ENCODE results near the gene TSGA10IP.

Gene TSGA10IP

GRCh38 chr11:65917434-65918210 is 27.7 kb upstream of the TSGA10IP start:
- WGBS (ENCODE audit: insufficient coverage) = 97% methylated on average over 27 of the region's 35 CpGs
- peaks cover 0 to 61% (median 48%) of the 10 kb centered on the region in 4 experiments for H3K4me1 ChIP-seq (ENCODE audit: control extremely low read depth in 1 of 4, control insufficient read depth in 4 of 4, insufficient read depth in 4 of 4, low read length in 3 of 4)
- H3K4me3 ChIP-seq (ENCODE audit: control insufficient read depth in 1 of 7, extremely low read depth in 1 of 7, insufficient read depth in 4 of 7, low read depth in 2 of 7, low read length in 6 of 7) = peak overlapping the region; percentile 71 to 99 (median 97)
- ChIA-PET POLR2A (interaction anchor here (0.6 to 2.7 kb wide), 4 partner anchors 17 to 49 kb away, joined by 3 to 8 read pairs (median 6); partner anchors contain the start of genes CCDC85B and FOSL1), CTCF (interaction anchor here (0.9 to 1.9 kb wide), 7 partner anchors 11 to 59 kb away, joined by 3 to 11 read pairs (median 4); partner anchors contain the start of genes CCDC85B, FIBP and FOSL1)
- H3K27me3 ChIP-seq (replicated peaks in 2 of 5; ENCODE audit: control insufficient read depth in 4 of 5, insufficient read depth in 5 of 5, low read length in 4 of 5) = no peaks in the 10 kb centered on the region
- peak overlapping the region; percentile 85 to 95 for H3K27ac ChIP-seq (ENCODE audit: insufficient read depth in 1 of 2, low read depth in 1 of 2, low read length in 2 of 2, poor library complexity in 1 of 2, severe bottlenecking in 2 of 2)
- no peak for DNase-seq
- peaks cover 2 to 23% (median 13%) of the 10 kb centered on the region in 4 experiments for H3K36me3 ChIP-seq (ENCODE audit: control insufficient read depth in 4 of 4, insufficient read depth in 4 of 4, low read length in 3 of 4)
- no peaks in the 10 kb centered on the region for H3K9me3 ChIP-seq (ENCODE audit: control extremely low read depth in 1 of 5, control insufficient read depth in 4 of 5, insufficient read depth in 2 of 5, low read depth in 1 of 5, low read length in 4 of 5)

GRCh38 chr11:65918211-65919140 is 26.8 kb upstream of the TSGA10IP start, which contains the start of gene C11orf68:
C11orf68 (minus strand) TSS chr11:65919062; CDS start chr11:65919031, 31 bp downstream.
- Histone ChIP-seq H3K9me3 (ENCODE audit: control extremely low read depth in 1 of 5, control insufficient read depth in 4 of 5, insufficient read depth in 2 of 5, low read depth in 1 of 5, low read length in 4 of 5) (no peaks in the 10 kb centered on the region), H3K36me3 (ENCODE audit: control insufficient read depth in 4 of 4, insufficient read depth in 4 of 4, low read length in 3 of 4) (peaks cover 5 to 32% (median 18%) of the 10 kb centered on the region in 4 experiments), H3K4me1 (ENCODE audit: control extremely low read depth in 1 of 4, control insufficient read depth in 4 of 4, insufficient read depth in 4 of 4, low read length in 3 of 4) (peaks cover 0 to 62% (median 48%) of the 10 kb centered on the region in 4 experiments), H3K4me3 (ENCODE audit: control insufficient read depth in 1 of 7, extremely low read depth in 1 of 7, insufficient read depth in 4 of 7, low read depth in 2 of 7, low read length in 6 of 7) (peak within 1 kb of the TSS; percentile 71 to 99 (median 97)), H3K27me3 (replicated peaks in 2 of 5; ENCODE audit: control insufficient read depth in 4 of 5, insufficient read depth in 5 of 5, low read length in 4 of 5) (no peaks in the 10 kb centered on the region), H3K27ac (ENCODE audit: insufficient read depth in 1 of 2, low read depth in 1 of 2, low read length in 2 of 2, poor library complexity in 1 of 2, severe bottlenecking in 2 of 2) (peak within 1 kb of the TSS; percentile 85 to 95)
- CTCF ChIA-PET = interaction anchor here (0.9 to 1.9 kb wide), 8 partner anchors 10 to 60 kb away, joined by 3 to 11 read pairs (median 4); partner anchors contain the start of genes CCDC85B, FIBP and FOSL1
- DNase-seq = no peak
- WGBS (ENCODE audit: insufficient coverage) = 6% methylated on average over 59 of the region's 77 CpGs
- POLR2A ChIA-PET = interaction anchor here (1.2 to 2.7 kb wide), 3 partner anchors 18 to 28 kb away, joined by 5 to 8 read pairs (median 6); partner anchors contain the start of genes CCDC85B and FOSL1

- no peaks in the 10 kb centered on the region for H3K27me3 ChIP-seq (replicated peaks in 2 of 5; ENCODE audit: control insufficient read depth in 4 of 5, insufficient read depth in 5 of 5, low read length in 4 of 5)
- WGBS (ENCODE audit: insufficient coverage) = 0% methylated on average over 58 of the region's 59 CpGs
- peaks cover 5 to 33% (median 18%) of the 10 kb centered on the region in 4 experiments for H3K36me3 ChIP-seq (ENCODE audit: control insufficient read depth in 4 of 4, insufficient read depth in 4 of 4, low read length in 3 of 4)
- ChIA-PET POLR2A (interaction anchor here (1.0 to 2.7 kb wide), 3 partner anchors 9 to 26 kb away, joined by 4 to 8 read pairs (median 6); partner anchors contain the start of gene FOSL1), CTCF (interaction anchor here (0.6 to 1.9 kb wide), 7 partner anchors 13 to 60 kb away, joined by 3 to 11 read pairs (median 3); partner anchors contain the start of genes CCDC85B, FIBP and FOSL1)
- peak; percentile 98 to 100 (median 99) for DNase-seq
- no peaks in the 10 kb centered on the region for H3K9me3 ChIP-seq (ENCODE audit: control extremely low read depth in 1 of 5, control insufficient read depth in 4 of 5, insufficient read depth in 2 of 5, low read depth in 1 of 5, low read length in 4 of 5)
- H3K4me3 ChIP-seq (ENCODE audit: control insufficient read depth in 1 of 7, extremely low read depth in 1 of 7, insufficient read depth in 4 of 7, low read depth in 2 of 7, low read length in 6 of 7) = peak within 1 kb of the TSS; percentile 71 to 99 (median 97)
- H3K4me1 ChIP-seq (ENCODE audit: control extremely low read depth in 1 of 4, control insufficient read depth in 4 of 4, insufficient read depth in 4 of 4, low read length in 3 of 4) = peaks cover 0 to 62% (median 48%) of the 10 kb centered on the region in 4 experiments
- peak within 1 kb of the TSS; percentile 85 to 95 for H3K27ac ChIP-seq (ENCODE audit: insufficient read depth in 1 of 2, low read depth in 1 of 2, low read length in 2 of 2, poor library complexity in 1 of 2, severe bottlenecking in 2 of 2)
These were observed 26.1 kb upstream of the TSGA10IP start, which contains the start of gene DRAP1 for GRCh38 chr11:65919141-65919572. DRAP1 (plus strand) TSS chr11:65919426; CDS start chr11:65919502, 76 bp downstream.

- H3K27ac ChIP-seq (ENCODE audit: insufficient read depth in 1 of 2, low read depth in 1 of 2, low read length in 2 of 2, poor library complexity in 1 of 2, severe bottlenecking in 2 of 2) = peak overlapping the region; percentile 33 to 73
- H3K36me3 ChIP-seq (ENCODE audit: control insufficient read depth in 4 of 4, insufficient read depth in 4 of 4, low read length in 3 of 4) = peaks cover 5 to 37% (median 21%) of the 10 kb centered on the region in 4 experiments
- no peaks in the 10 kb centered on the region for H3K27me3 ChIP-seq (replicated peaks in 2 of 5; ENCODE audit: control insufficient read depth in 4 of 5, insufficient read depth in 5 of 5, low read length in 4 of 5)
- WGBS (ENCODE audit: insufficient coverage) = under 1% methylated on average over 46 of the region's 60 CpGs
- ChIA-PET POLR2A (interaction anchor here (0.5 to 2.7 kb wide), 4 partner anchors 8 to 369 kb away, joined by 4 to 8 read pairs (median 5); partner anchors contain the start of genes FOSL1 and YIF1A), CTCF (interaction anchor here (0.6 to 1.3 kb wide), 4 partner anchors 10 to 61 kb away, joined by 3 read pairs; no protein-coding TSS in a partner anchor)
- H3K9me3 ChIP-seq (ENCODE audit: control extremely low read depth in 1 of 5, control insufficient read depth in 4 of 5, insufficient read depth in 2 of 5, low read depth in 1 of 5, low read length in 4 of 5) = no peaks in the 10 kb centered on the region
- H3K4me1 ChIP-seq (ENCODE audit: control extremely low read depth in 1 of 4, control insufficient read depth in 4 of 4, insufficient read depth in 4 of 4, low read length in 3 of 4) = peaks cover 0 to 62% (median 48%) of the 10 kb centered on the region in 4 experiments
- DNase-seq = peak; percentile 43 to 89 (median 84)
- H3K4me3 ChIP-seq (ENCODE audit: control insufficient read depth in 1 of 7, extremely low read depth in 1 of 7, insufficient read depth in 4 of 7, low read depth in 2 of 7, low read length in 6 of 7) = peak overlapping the region; percentile 47 to 85 (median 79)
These were observed 25.5 kb upstream of the TSGA10IP start for GRCh38 chr11:65919573-65920371.

- WGBS (ENCODE audit: insufficient coverage) = 73% methylated on average over 15 of the region's 15 CpGs
- POLR2A ChIA-PET = interaction anchor here (0.5 to 1.8 kb wide), 3 partner anchors 8 to 368 kb away, joined by 4 to 6 read pairs (median 4); partner anchors contain the start of genes FOSL1 and YIF1A
- no peaks in the 10 kb centered on the region for H3K9me3 ChIP-seq (ENCODE audit: control extremely low read depth in 1 of 5, control insufficient read depth in 4 of 5, insufficient read depth in 2 of 5, low read depth in 1 of 5, low read length in 4 of 5)
- no peak for DNase-seq
- CTCF ChIA-PET = interaction anchor here (0.9 to 2.5 kb wide), 6 partner anchors 10 to 61 kb away, joined by 3 to 8 read pairs (median 3); partner anchors contain the start of gene SART1
- peaks cover 7 to 38% (median 23%) of the 10 kb centered on the region in 4 experiments for H3K36me3 ChIP-seq (ENCODE audit: control insufficient read depth in 4 of 4, insufficient read depth in 4 of 4, low read length in 3 of 4)
- peaks cover 0 to 56% (median 45%) of the 10 kb centered on the region in 4 experiments for H3K4me1 ChIP-seq (ENCODE audit: control extremely low read depth in 1 of 4, control insufficient read depth in 4 of 4, insufficient read depth in 4 of 4, low read length in 3 of 4)
- H3K27ac ChIP-seq (ENCODE audit: insufficient read depth in 1 of 2, low read depth in 1 of 2, low read length in 2 of 2, poor library complexity in 1 of 2, severe bottlenecking in 2 of 2) = peak overlapping the region; percentile 33 to 73
- H3K4me3 ChIP-seq (ENCODE audit: control insufficient read depth in 1 of 7, extremely low read depth in 1 of 7, insufficient read depth in 4 of 7, low read depth in 2 of 7, low read length in 6 of 7) = peak overlapping the region; percentile 47 to 85 (median 79)
- no peaks in the 10 kb centered on the region for H3K27me3 ChIP-seq (replicated peaks in 2 of 5; ENCODE audit: control insufficient read depth in 4 of 5, insufficient read depth in 5 of 5, low read length in 4 of 5)
These were observed 24.9 kb upstream of the TSGA10IP start for GRCh38 chr11:65920372-65920802.

All from common myeloid progenitor, CD34-positive (primary cell).